NCI-H2081 treated with DMSO at 0.1 percent for 48 hours (cell line): ENCODE results near the gene CDHR5.

Experiments used
- DNase-seq: peaks from one replicate; lab custom pipeline; 2025; lab: John Stamatoyannopoulos, UW

Gene CDHR5

GRCh38 chr11:621838-622237, 2.9 kb downstream of the CDHR5 start:
- DNase-seq, result no peak

- no peak for DNase-seq
Observed at GRCh38 chr11:620935-621814, 3.6 kb downstream of the CDHR5 start.

GRCh38 chr11:620201-620600, 4.6 kb downstream of the CDHR5 start:
- DNase-seq, result no peak

- DNase-seq, result no peak
Observed at GRCh38 chr11:619628-620050, 5.1 kb downstream of the CDHR5 start.

- no peak for DNase-seq
Observed at GRCh38 chr11:618856-619627, 5.7 kb downstream of the CDHR5 start.

GRCh38 chr11:617912-618682, 6.7 kb downstream of the CDHR5 start:
- no peak for DNase-seq

GRCh38 chr11:617199-617911, 7.4 kb downstream of the CDHR5 start:
- DNase-seq, result no peak

GRCh38 chr11:616320-617198, 8.2 kb downstream of the CDHR5 start:
- DNase-seq, result no peak

GRCh38 chr11:615504-616319, 9.0 kb downstream of the CDHR5 start, which contains the start of gene IRF7:
IRF7 (minus strand) TSS chr11:615950; CDS start chr11:615364, 586 bp downstream.
- DNase-seq, result peak; percentile 42

- DNase-seq, result no peak
Observed at GRCh38 chr11:614623-615503, 9.9 kb downstream of the CDHR5 start.

- DNase-seq, result no peak
Observed at GRCh38 chr11:614021-614622, 10.6 kb downstream of the CDHR5 start.

- peak; percentile 7 for DNase-seq
Observed at GRCh38 chr11:613369-613968, 11.3 kb downstream of the CDHR5 start.

GRCh38 chr11:612961-613300, 11.8 kb downstream of the CDHR5 start:
- DNase-seq, result no peak

GRCh38 chr11:612201-612960, 12.4 kb downstream of the CDHR5 start:
- DNase-seq, result no peak

- DNase-seq, result no peak
Observed at GRCh38 chr11:611001-611996, 13.5 kb downstream of the CDHR5 start.
